MM.1S (cell line): ENCODE measurements around the gene SAMD4A.

Experiments used
- EZH2 ChIP-seq: fragments of 300-600 bp; sonication (generic); optimal IDR thresholded peaks from 2 replicates; pipeline ENCODE3; 2017; ENCODE audit warnings: low read depth, mild to moderate bottlenecking, antibody characterized with exemption, low read length, mixed read lengths
- TF ChIP-seq, protein P1 (sequence below): fragments of 300-600 bp; sonication (generic); IDR thresholded peaks from 2 replicates; pipeline ENCODE4 v1.5.1; 2016; ENCODE audit warnings: antibody characterized with exemption, low read length, mixed read lengths

DNA sequence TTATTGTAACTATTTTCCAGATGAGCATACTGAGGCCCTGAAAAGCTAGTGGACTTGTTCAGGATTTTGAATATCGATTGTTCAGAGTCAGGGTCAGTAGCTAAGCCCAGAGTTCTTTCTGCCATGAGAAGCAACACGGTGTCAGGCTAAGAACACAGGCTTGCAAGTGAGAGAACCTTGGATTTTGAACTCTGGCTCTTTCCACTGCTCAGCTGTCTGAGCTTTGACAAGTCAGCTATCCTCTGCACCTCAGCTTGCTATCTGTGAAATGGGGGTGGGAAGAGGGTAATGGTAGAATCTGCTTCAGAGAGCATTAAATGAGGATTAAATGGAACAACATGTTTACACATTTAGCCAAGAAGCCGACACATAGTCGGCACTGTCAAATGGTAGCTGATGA, 157.2 kb downstream of the SAMD4A start:
- TF ChIP-seq, protein P1, sequence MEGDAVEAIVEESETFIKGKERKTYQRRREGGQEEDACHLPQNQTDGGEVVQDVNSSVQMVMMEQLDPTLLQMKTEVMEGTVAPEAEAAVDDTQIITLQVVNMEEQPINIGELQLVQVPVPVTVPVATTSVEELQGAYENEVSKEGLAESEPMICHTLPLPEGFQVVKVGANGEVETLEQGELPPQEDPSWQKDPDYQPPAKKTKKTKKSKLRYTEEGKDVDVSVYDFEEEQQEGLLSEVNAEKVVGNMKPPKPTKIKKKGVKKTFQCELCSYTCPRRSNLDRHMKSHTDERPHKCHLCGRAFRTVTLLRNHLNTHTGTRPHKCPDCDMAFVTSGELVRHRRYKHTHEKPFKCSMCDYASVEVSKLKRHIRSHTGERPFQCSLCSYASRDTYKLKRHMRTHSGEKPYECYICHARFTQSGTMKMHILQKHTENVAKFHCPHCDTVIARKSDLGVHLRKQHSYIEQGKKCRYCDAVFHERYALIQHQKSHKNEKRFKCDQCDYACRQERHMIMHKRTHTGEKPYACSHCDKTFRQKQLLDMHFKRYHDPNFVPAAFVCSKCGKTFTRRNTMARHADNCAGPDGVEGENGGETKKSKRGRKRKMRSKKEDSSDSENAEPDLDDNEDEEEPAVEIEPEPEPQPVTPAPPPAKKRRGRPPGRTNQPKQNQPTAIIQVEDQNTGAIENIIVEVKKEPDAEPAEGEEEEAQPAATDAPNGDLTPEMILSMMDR, result no peak
- no peak for TF ChIP-seq EZH2
